Lower lobe of right lung (tissue), 2 donors: Measurements from ENCODE around the gene PHF2. TPM values are rescaled to one million over a fixed set of nuclear protein-coding genes. Genes with fewer than 3 reads are reported as not detected.
A peak's percentile ranks its signal among the peaks of the same experiment; 100 is the strongest.
"Not testable (repeated sequence)": the region's sequence is repeated elsewhere in the genome, so short reads cannot be mapped to it uniquely, and the experiment has no call there.

ENCODE experiments used
- ATAC-seq, 2 donors: fragments of 200-7000 bp; cut with Tn5 transposase; one replicate each; pipeline ENCODE4 v1.9.1; 2020 to 2022; ENCODE audit warnings: mild to moderate bottlenecking in 2 of 2, moderate library complexity in 2 of 2
- DNase-seq: peaks from one replicate; pipeline ENCODE4 v3.0.0-alpha.2; 2020
- H3K27ac ChIP-seq: fragments of 200-600 bp; one replicate; pipeline ENCODE4 v1.8.0; 2022
- H3K27me3 ChIP-seq: fragments of 200-600 bp; one replicate; pipeline ENCODE4 v1.8.0; 2022; ENCODE audit warnings: low read depth
- H3K36me3 ChIP-seq: fragments of 200-600 bp; one replicate; pipeline ENCODE4 v1.8.0; 2022; ENCODE audit warnings: mild to moderate bottlenecking
- H3K4me1 ChIP-seq: fragments of 200-600 bp; one replicate; pipeline ENCODE4 v1.8.0; 2022
- H3K4me3 ChIP-seq: fragments of 200-600 bp; one replicate; pipeline ENCODE4 v1.8.0; 2022; ENCODE audit warnings: mild to moderate bottlenecking
- H3K9me3 ChIP-seq: fragments of 200-600 bp; one replicate; pipeline ENCODE4 v1.8.0; 2022
- CTCF ChIP-seq: fragments of 200-600 bp; IDR thresholded peaks from one replicate; pipeline ENCODE4 v1.8.0; 2022; ENCODE audit warnings: antibody characterized with exemption, mild to moderate bottlenecking
- intact Hi-C: fragments of 100-400 bp; cut with DNase I; formaldehyde crosslinking; loops from one replicate; pipeline ENCODE4 v1.11.0; 2022
- total RNA-seq: library from RNA; stranded (reverse); fragmentation: NEBNext Ultra II Directional; extraction: Animal tissue kit (Norgen Biotek cat#: 25700); gene quantifications from one replicate; pipeline ENCODE4 v1.2.1, GENCODE V29; 2021
- donor health status: DM: no; HTN: yes; CAD: no; lungs with severe emphysema.

PHF2 gene
- total RNA-seq, 1 donor from 2014 or later, result 39.1 TPM

- Histone ChIP-seq H3K27me3 (no peaks in the 10 kb centered on the region), H3K4me3 (no peak overlapping the region), H3K4me1 (no peaks in the 10 kb centered on the region), H3K9me3 (no peaks in the 10 kb centered on the region), H3K27ac (no peak overlapping the region), H3K36me3 (peaks cover 52% of the 10 kb centered on the region)
- no peak for TF ChIP-seq CTCF
- intact Hi-C loops, result no loop called here
- peak in 1 of 2 donors; percentile 49 for ATAC-seq
- no peak for DNase-seq
Measured at GRCh38 chr9:93670208-93671019, 94.0 kb downstream of the PHF2 start.

- DNase-seq (no peak), ATAC-seq (no peak)
- no peak overlapping the region for H3K4me3 ChIP-seq
- TF ChIP-seq CTCF, result no peak
- H3K4me1 ChIP-seq, result no peaks in the 10 kb centered on the region
- intact Hi-C loops, result no loop called here
- no peaks in the 10 kb centered on the region for H3K27me3 ChIP-seq
- peaks cover 52% of the 10 kb centered on the region for H3K36me3 ChIP-seq
- H3K9me3 ChIP-seq, result no peaks in the 10 kb centered on the region
- no peak overlapping the region for H3K27ac ChIP-seq
Measured at GRCh38 chr9:93671020-93671338, 94.6 kb downstream of the PHF2 start.

- H3K4me3 ChIP-seq, H3K4me1 ChIP-seq, H3K27ac ChIP-seq, H3K27me3 ChIP-seq, DNase-seq, ATAC-seq, intact Hi-C loops, H3K9me3 ChIP-seq: not testable (repeated sequence)
- H3K36me3 ChIP-seq, result peaks cover 50% of the 10 kb centered on the region
Measured at GRCh38 chr9:93672330-93673020, 96.1 kb downstream of the PHF2 start.

GRCh38 chr9:93673021-93673838 is 96.8 kb downstream of the PHF2 start:
- H3K27me3 ChIP-seq, result no peaks in the 10 kb centered on the region
- TF ChIP-seq CTCF, result no peak
- peaks cover 47% of the 10 kb centered on the region for H3K36me3 ChIP-seq
- intact Hi-C loops, result no loop called here
- peak in 1 of 2 donors; percentile 1 for ATAC-seq
- DNase-seq, result no peak
- H3K27ac ChIP-seq, result no peak overlapping the region
- no peaks in the 10 kb centered on the region for H3K9me3 ChIP-seq
- H3K4me3 ChIP-seq, result no peak overlapping the region
- H3K4me1 ChIP-seq, result no peaks in the 10 kb centered on the region

- Histone ChIP-seq H3K36me3 (peaks cover 42% of the 10 kb centered on the region), H3K4me3 (no peak overlapping the region), H3K27me3 (no peaks in the 10 kb centered on the region), H3K27ac (no peak overlapping the region), H3K9me3 (no peaks in the 10 kb centered on the region), H3K4me1 (no peaks in the 10 kb centered on the region)
- DNase-seq, result no peak
- intact Hi-C loops, result no loop called here
- ATAC-seq, result no peak
- TF ChIP-seq CTCF, result no peak
Measured at GRCh38 chr9:93673839-93674334, 97.5 kb downstream of the PHF2 start.
